Esophagus (tissue), 2 donors: Measurements from ENCODE around the gene ADAMTSL3. TPM values are rescaled to one million over a fixed set of nuclear protein-coding genes. Genes with fewer than 3 reads are reported as not detected.
A peak's percentile ranks its signal among the peaks of the same experiment; 100 is the strongest.

ENCODE experiments used
- H3K27ac ChIP-seq, 2 donors: one replicate each; pipeline ENCODE4 v1.5.1; 2013; ENCODE audit warnings: low read depth in 2 of 2, mild to moderate bottlenecking in 2 of 2, inconsistent platforms in 1 of 2, low read length in 1 of 2, moderate library complexity in 1 of 2
- H3K27me3 ChIP-seq, 2 donors: one replicate each; pipeline ENCODE4 v1.6.1; 2013; ENCODE audit warnings: low read length in 2 of 2, control low read depth in 1 of 2, mild to moderate bottlenecking in 1 of 2; ENCODE audit not compliant: insufficient read depth in 2 of 2, control insufficient read depth in 1 of 2
- H3K36me3 ChIP-seq, 2 donors: one replicate each; pipeline ENCODE4 v1.6.1; 2013; ENCODE audit warnings: low read length in 1 of 2; ENCODE audit not compliant: control insufficient read depth in 2 of 2, insufficient read depth in 2 of 2
- H3K4me1 ChIP-seq, 2 donors: one replicate each; pipeline ENCODE4 v1.6.1; 2013; ENCODE audit warnings: low read length in 1 of 2; ENCODE audit not compliant: control insufficient read depth in 2 of 2, insufficient read depth in 2 of 2
- H3K4me3 ChIP-seq, 2 donors: one replicate each; pipeline ENCODE4 v1.5.1; 2013; ENCODE audit warnings: low read length in 2 of 2, mild to moderate bottlenecking in 2 of 2, low read depth in 1 of 2, moderate library complexity in 1 of 2
- H3K9me3 ChIP-seq, 2 donors: one replicate each; pipeline ENCODE4 v1.6.1; 2013; ENCODE audit warnings: mild to moderate bottlenecking in 2 of 2, low read depth in 1 of 2, low read length in 1 of 2, moderate library complexity in 1 of 2; ENCODE audit not compliant: control insufficient read depth in 2 of 2, insufficient read depth in 1 of 2
- WGBS, 2 donors: extraction: QIAGEN DNeasy Blood & Tissue Kit; methylation state at CpG; one replicate each; pipeline ENCODE4 v1.1.7; 2013; 5-methylcytosine and 5-hydroxymethylcytosine counted together
- polyA plus RNA-seq, 2 donors: library from polyadenylated mRNA; stranded (reverse); fragments of 200-250 nt; gene quantifications; one replicate each; pipeline ENCODE4 v1.2.3, GENCODE V29; 2013
- donor health status: healthy with polysubstance abuse.
- donor health status: Bipolar disorder and iron deficiency.

The ADAMTSL3 gene
- polyA plus RNA-seq, 2 donors = 0.18 TPM

DNA sequence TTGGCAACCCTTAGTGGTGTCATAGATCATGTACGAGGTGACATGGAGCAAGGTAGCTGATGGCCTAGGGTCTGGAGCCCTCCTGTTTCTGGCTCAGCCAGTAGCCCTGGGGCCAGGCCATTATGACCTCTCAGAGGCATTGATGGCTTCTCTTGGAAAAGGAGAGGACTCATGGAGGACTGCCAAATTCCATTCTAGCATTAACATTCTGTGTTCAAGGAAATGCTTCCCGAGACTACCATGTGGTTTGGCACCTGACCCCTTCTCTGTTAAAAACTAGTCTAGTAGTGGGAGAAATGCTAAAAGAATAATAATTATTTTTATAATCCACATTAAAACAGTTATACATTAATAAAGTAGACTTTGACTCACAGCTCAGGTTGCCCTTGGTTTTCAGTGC lies 40.2 kb upstream of the ADAMTSL3 start:
- Histone ChIP-seq H3K27ac (no peak overlapping the region), H3K4me3 (no peak overlapping the region), H3K36me3 (no peaks in the 10 kb centered on the region), H3K9me3 (no peaks in the 10 kb centered on the region), H3K27me3 (no peaks in the 10 kb centered on the region), H3K4me1 (no peaks in the 10 kb centered on the region)
- 49 to 60% methylated on average over 2 of the region's 2 CpGs for WGBS, 2 donors

GRCh38 chr15:83616840-83617239 lies 37.1 kb upstream of the ADAMTSL3 start:
- no peaks in the 10 kb centered on the region for H3K36me3 ChIP-seq
- WGBS, 2 donors = 77 to 79% methylated on average over 1 of the region's 1 CpG
- H3K4me3 ChIP-seq = no peak overlapping the region
- H3K27ac ChIP-seq = no peak overlapping the region
- no peaks in the 10 kb centered on the region for H3K27me3 ChIP-seq
- no peaks in the 10 kb centered on the region for H3K9me3 ChIP-seq
- no peaks in the 10 kb centered on the region for H3K4me1 ChIP-seq

DNA sequence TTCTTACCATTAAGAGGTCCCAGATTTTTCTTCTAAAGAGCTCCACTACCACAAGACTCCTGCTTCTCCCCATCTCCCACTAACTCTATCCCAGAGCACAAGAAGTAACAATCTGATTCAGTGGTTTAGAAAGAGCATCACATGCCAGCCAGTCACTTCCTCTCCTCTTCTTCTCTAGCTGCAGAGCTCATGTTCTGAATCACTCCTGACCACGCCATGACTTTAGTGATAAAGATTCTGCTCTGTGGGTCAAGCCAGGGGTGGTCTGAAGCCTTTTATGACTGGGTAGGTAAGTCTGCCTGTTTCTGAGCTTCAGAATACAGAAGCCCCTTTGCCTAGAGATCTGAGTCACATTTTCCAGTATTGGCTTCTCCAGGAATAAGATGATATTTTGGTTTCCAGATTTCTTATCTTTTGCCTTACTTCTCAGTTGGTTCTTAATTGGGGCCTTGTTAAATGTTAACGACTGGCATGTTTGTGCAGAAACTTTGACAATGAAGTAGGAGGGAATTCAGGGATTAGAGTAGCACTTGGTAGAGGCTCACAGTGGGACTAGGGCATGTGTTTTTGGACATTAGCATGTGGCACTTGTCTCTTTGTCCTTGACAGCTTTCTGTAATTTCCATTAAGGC lies 27.6 kb upstream of the ADAMTSL3 start:
- H3K9me3 ChIP-seq = no peaks in the 10 kb centered on the region
- no peaks in the 10 kb centered on the region for H3K36me3 ChIP-seq
- no peak overlapping the region for H3K4me3 ChIP-seq
- 68 to 76% methylated on average over 2 of the region's 2 CpGs for WGBS, 2 donors
- no peaks in the 10 kb centered on the region for H3K27me3 ChIP-seq
- H3K4me1 ChIP-seq = no peaks in the 10 kb centered on the region
- H3K27ac ChIP-seq = no peak overlapping the region

DNA sequence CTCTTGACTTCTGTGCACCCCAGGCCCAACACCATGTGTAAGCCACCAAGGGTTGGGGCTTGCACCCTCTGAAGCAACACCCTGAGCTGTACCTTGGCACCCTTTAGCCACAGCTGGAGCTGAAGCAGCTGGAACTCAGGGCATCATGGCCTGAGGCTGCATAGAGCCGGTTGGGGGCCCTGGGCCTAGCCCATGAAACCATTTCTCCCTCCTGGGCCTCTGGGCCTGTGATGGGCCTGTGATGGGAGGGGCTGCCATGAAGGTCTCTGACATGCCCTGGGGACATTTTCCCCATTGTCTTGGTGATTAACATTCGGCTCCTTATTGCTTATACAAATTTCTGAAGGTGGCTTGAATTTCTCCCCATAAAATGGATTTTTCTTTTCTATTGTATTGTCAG lies 22.4 kb upstream of the ADAMTSL3 start:
- WGBS, 2 donors = 66 to 73% methylated on average over 2 of the region's 2 CpGs
- Histone ChIP-seq H3K4me1 (no peaks in the 10 kb centered on the region), H3K4me3 (no peak overlapping the region), H3K9me3 (no peaks in the 10 kb centered on the region), H3K36me3 (no peaks in the 10 kb centered on the region), H3K27me3 (no peaks in the 10 kb centered on the region), H3K27ac (no peak overlapping the region)

GRCh38 chr15:83643201-83643600 lies 10.7 kb upstream of the ADAMTSL3 start:
- Histone ChIP-seq H3K9me3 (peaks cover 0 to 4% of the 10 kb centered on the region in 2 donors), H3K4me1 (no peaks in the 10 kb centered on the region), H3K27ac (no peak overlapping the region), H3K27me3 (peaks cover 0 to 2% of the 10 kb centered on the region in 2 donors), H3K4me3 (no peak overlapping the region), H3K36me3 (no peaks in the 10 kb centered on the region)

DNA sequence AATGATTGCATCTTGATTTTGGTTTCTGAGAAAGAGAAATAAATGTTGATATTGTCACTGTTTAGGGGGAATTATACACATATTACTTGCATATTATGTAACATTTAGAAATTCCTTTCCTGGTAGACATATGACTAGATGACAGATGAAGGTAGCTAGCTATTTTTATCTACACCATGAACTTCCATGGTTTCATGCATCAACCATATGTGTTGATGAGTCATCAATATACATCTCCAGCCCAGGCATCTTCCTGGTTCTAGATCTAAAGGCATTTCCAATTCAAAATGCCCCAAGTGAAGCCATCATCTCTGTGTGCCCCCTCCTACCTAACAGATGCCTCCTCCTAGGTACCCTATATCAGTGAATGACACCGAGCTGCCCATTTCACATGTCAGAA lies 9.5 kb upstream of the ADAMTSL3 start:
- WGBS, 2 donors = 81 to 95% methylated on average over 1 of the region's 1 CpG

DNA sequence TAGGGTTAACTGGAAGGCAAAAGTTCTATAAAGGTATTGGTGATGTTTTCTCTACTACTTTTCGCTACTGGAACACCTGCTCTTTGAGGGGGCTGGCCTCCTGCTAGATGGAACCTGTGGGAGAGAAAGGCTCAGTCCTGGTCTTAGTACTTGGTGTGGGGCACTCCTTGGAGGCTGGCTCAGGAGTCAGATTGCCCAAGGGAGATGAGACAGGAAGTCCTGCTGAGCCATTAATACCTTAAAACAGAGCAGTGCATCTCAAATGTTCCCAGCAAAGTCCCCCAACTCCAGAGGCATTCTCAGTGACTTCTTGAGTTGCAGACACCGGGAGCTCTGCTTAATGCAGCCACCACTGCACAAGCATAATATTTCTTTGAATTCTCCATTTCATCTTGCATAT lies 3.1 kb upstream of the ADAMTSL3 start:
- Histone ChIP-seq H3K27ac (no peak overlapping the region), H3K27me3 (no peaks in the 10 kb centered on the region), H3K4me3 (no peak overlapping the region), H3K9me3 (no peaks in the 10 kb centered on the region), H3K4me1 (peaks cover 0 to 7% of the 10 kb centered on the region in 2 donors), H3K36me3 (no peaks in the 10 kb centered on the region)
- WGBS, 2 donors = 85 to 88% methylated on average over 2 of the region's 2 CpGs

More for the DNA sequence above, 9.5 kb upstream of the ADAMTSL3 start:
- Histone ChIP-seq H3K27me3 (peaks cover 0 to 2% of the 10 kb centered on the region in 2 donors), H3K36me3 (no peaks in the 10 kb centered on the region), H3K4me1 (no peaks in the 10 kb centered on the region), H3K9me3 (peaks cover 0 to 1% of the 10 kb centered on the region in 2 donors), H3K27ac (no peak overlapping the region), H3K4me3 (no peak overlapping the region)

DNA sequence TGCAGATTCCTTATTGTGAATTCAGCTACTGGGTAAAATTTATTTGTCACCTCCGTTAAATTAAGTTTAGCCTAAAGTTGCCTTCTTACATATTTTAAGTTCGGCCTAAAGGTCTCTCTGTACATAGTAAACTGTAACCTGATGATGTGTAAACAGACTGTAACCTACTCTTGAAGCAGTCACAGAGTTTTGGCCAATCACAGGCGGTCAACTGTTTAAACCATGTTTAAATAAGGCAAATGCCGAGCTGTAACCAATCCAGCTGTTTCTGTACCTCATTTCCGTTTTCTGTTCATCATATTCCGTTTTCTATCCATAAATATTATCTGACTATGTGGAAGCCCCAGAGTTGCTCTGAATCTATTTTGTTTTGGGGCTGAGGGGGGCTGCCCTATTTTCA lies 2.4 kb upstream of the ADAMTSL3 start:
- peaks cover 0 to 7% of the 10 kb centered on the region in 2 donors for H3K4me1 ChIP-seq
- 79 to 89% methylated on average over 6 of the region's 6 CpGs for WGBS, 2 donors

GRCh38 chr15:83652626-83653204 lies 1.2 kb upstream of the ADAMTSL3 start:
- Histone ChIP-seq H3K9me3 (no peaks in the 10 kb centered on the region), H3K27ac (no peak overlapping the region), H3K36me3 (no peaks in the 10 kb centered on the region), H3K27me3 (no peaks in the 10 kb centered on the region), H3K4me1 (peaks cover 0 to 7% of the 10 kb centered on the region in 2 donors), H3K4me3 (no peak overlapping the region)
- 86 to 89% methylated on average over 5 of the region's 5 CpGs for WGBS, 2 donors

More for the DNA sequence above, 2.4 kb upstream of the ADAMTSL3 start:
- Histone ChIP-seq H3K9me3 (no peaks in the 10 kb centered on the region), H3K27ac (no peak overlapping the region), H3K4me3 (no peak overlapping the region), H3K36me3 (no peaks in the 10 kb centered on the region), H3K27me3 (no peaks in the 10 kb centered on the region)

GRCh38 chr15:83653288-83653638 lies 660 bp upstream of the ADAMTSL3 start:
- H3K4me1 ChIP-seq = peaks cover 0 to 7% of the 10 kb centered on the region in 2 donors
- H3K27ac ChIP-seq = no peak overlapping the region
- H3K27me3 ChIP-seq = no peaks in the 10 kb centered on the region
- WGBS, 2 donors = 28 to 40% methylated on average over 14 to 18 of the region's 18 CpGs
- peak overlapping the region in 1 of 2 donors; percentile 36 for H3K4me3 ChIP-seq
- H3K9me3 ChIP-seq = no peaks in the 10 kb centered on the region
- no peaks in the 10 kb centered on the region for H3K36me3 ChIP-seq
